H1 (cell line): Measurements from ENCODE around the gene HMSD. TPM values are rescaled to one million over a fixed set of nuclear protein-coding genes. Genes with fewer than 3 reads are reported as not detected.

Experiments used
- ASH2L ChIP-seq: fragments of 200-600, 300-600 bp; sonication (generic); IDR thresholded peaks from one replicate; pipeline ENCODE4 v1.7.1; 2017; ENCODE audit warnings: low read length
- CBX8 ChIP-seq: fragments of 300-800, 300-1000 bp; sonication (generic); IDR thresholded peaks from 2 replicates; pipeline ENCODE4 v1.7.1; 2016; ENCODE audit warnings: low read depth, low read length, borderline replicate concordance
- RBBP5 ChIP-seq: IDR thresholded peaks from 2 replicates; pipeline ENCODE4 v1.7.1; 2012; ENCODE audit warnings: low read depth, mild to moderate bottlenecking, inconsistent platforms, low read length, moderate library complexity, borderline replicate concordance
- SP2 ChIP-seq: IDR thresholded peaks from 2 replicates; pipeline ENCODE4 v1.6.1; 2012; ENCODE audit warnings: mild to moderate bottlenecking, low read length, inconsistent platforms
- polyA plus RNA-seq, 7 experiments: library from polyadenylated mRNA; depleted of rRNA in 3 of 7; stranded (reverse) in 5 of 7; unstranded in 2 of 7; fragments of >200 nt in 5 of 7; fragments of 200-250 nt in 2 of 7; gene quantifications; 1 replicate in 5 of 7; 2 replicates in 1 of 7; 4 replicates in 1 of 7; pipeline versions ENCODE4 v1.2.1 to v1.2.3, GENCODE V29; 2011 to 2013; ENCODE audit warnings: missing spikeins in 2 of 7, mixed read lengths in 2 of 7
- total RNA-seq: library from RNA; stranded (reverse); fragmentation: NEBNext Ultra II Directional; extraction: Animal tissue kit (Norgen Biotek cat#: 25700); gene quantifications from 2 replicates; pipeline ENCODE4 v1.2.1, GENCODE V29; 2021

The HMSD gene
- total and polyA plus RNA-seq, 2 of the 8 experiments (the other 6 are each of a cell fraction or from before 2014, with no cell fraction given), result 1.3 to 3.0 TPM

DNA sequence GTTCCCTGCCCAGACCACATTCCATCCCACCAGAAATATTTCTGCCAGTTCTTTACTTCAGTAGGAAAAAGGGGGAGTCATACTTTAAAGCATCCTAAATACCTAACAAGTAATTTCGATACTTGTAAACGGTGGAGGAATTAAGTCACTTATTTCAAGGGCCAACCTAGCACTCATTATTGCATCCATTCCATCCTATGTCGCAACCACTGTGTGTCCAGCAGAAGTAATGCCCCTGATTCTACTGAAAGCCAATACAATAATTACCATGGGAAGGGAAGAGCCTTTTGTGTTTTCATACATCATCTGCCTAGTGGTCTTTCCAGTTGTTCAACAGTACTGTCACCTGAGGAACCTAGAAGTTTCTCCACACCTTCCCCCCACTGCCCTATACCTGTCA lies 33.3 kb downstream of the HMSD start (continued):
- TF ChIP-seq CBX8 (no peak), RBBP5 (no peak), ASH2L (no peak), SP2 (no peak)
